ENCODE results near the gene PAPOLG.
"Not testable (repeated sequence)": the region's sequence is repeated elsewhere in the genome, so short reads cannot be mapped to it uniquely, and the experiment has no call there.

Gene PAPOLG

DNA sequence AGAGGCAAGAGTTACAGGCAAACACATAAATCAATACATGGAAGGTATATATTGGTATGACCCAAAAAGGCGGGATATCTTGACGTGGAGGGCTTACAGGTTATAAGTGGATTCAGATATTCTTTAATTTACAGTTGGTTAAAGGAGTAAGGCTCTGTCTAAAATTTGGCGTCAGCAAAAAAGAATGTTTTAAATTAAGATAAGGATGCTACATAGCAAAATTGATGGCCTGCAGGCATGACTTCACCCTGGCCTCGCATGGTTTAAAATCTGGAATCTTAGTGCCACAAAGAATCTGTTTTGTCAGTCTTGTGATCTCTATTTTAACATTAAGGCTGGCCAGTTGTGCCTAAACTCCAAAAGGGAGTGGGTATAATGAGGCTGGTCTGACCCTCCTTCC is 66.9 kb downstream of the PAPOLG start:
- TF ChIP-seq, protein P1, sequence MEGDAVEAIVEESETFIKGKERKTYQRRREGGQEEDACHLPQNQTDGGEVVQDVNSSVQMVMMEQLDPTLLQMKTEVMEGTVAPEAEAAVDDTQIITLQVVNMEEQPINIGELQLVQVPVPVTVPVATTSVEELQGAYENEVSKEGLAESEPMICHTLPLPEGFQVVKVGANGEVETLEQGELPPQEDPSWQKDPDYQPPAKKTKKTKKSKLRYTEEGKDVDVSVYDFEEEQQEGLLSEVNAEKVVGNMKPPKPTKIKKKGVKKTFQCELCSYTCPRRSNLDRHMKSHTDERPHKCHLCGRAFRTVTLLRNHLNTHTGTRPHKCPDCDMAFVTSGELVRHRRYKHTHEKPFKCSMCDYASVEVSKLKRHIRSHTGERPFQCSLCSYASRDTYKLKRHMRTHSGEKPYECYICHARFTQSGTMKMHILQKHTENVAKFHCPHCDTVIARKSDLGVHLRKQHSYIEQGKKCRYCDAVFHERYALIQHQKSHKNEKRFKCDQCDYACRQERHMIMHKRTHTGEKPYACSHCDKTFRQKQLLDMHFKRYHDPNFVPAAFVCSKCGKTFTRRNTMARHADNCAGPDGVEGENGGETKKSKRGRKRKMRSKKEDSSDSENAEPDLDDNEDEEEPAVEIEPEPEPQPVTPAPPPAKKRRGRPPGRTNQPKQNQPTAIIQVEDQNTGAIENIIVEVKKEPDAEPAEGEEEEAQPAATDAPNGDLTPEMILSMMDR (conservative IDR thresholded peaks at IDR 0.05; ENCODE audit: low read length), result no peak
- DNase-seq (ENCODE audit: low read depth), result no peak

DNA sequence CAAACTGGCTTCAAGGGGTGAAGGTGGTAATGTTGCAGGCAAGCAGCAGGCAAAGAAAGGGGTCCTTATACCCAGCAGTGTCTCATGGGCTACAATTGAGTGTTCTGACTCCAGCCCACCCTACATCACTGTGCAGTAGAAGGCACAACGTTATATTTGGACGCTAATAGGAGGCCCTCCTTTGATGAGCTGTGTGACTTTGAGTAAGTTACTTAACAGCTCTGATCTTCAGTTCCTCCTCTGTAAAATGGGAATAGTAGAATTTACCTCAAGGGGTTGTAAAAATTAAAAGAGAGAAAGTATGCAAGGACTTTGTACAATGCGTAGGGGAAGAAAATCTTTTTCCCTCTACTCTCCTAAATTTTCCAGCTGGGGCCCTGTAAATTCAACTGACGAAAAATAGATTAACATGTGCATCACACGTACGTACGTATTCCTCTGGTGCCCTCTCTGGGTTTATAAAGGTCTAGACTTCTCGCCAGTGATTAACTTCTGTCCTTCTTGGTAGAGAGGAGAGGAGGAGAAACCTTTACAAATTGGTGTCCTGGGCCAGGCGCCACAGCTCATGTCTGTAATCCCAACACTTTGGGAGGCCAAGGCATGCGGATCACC is 67.7 kb downstream of the PAPOLG start:
- no peak overlapping the region for H3K4me3 ChIP-seq (ENCODE audit: low read length)
- no peak for DNase-seq (ENCODE audit: low read depth)
- TF ChIP-seq, protein P1 (conservative IDR thresholded peaks at IDR 0.05; ENCODE audit: low read length), result no peak

More for the DNA sequence above, 66.9 kb downstream of the PAPOLG start:
- H3K4me3 ChIP-seq (ENCODE audit: low read length), result no peak overlapping the region

DNA sequence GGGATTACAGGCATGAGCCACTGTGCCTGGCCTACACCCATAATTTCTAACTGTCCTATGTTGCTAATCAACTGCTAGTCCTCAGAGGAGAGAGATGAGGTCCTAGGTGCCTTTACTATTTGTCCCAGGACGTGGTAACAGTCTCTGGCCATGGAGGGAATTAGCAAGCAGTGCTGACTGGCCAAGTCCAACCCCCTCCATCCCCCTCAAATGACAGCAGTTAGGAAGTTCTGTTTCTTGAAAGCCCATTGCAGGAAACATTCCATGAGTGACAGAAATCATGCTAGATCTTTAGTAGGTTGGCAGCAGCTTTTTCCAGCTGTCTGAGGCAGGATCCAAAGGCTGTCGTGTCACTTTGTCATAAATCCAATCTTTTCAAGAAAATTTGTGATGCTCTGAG is 69.6 kb downstream of the PAPOLG start:
- DNase-seq (ENCODE audit: low read depth), result no peak
- TF ChIP-seq, protein P1 (conservative IDR thresholded peaks at IDR 0.05; ENCODE audit: low read length), result no peak

DNA sequence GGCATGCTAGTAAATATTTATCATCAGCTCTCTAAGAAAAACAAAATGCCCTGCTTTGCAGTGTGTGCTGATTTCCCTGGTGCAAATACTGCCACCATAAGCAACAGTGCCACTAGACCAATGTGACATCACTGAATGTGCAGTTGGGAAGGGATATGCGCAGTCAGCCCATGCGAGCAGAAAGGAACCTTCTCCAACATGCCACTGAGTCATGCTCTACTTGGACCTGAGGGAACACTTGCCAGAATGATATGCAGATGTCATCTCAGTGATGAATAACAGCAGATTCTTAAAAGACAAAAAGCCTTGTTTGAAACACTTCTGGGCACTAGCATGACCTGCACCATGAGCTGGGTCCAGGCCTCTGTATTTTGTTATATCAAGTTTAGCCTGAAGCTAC is 70.0 kb downstream of the PAPOLG start:
- TF ChIP-seq, protein P1 (conservative IDR thresholded peaks at IDR 0.05; ENCODE audit: low read length), result no peak

More for the DNA sequence above, 69.6 kb downstream of the PAPOLG start:
- no peak overlapping the region for H3K4me3 ChIP-seq (ENCODE audit: low read length)

DNA sequence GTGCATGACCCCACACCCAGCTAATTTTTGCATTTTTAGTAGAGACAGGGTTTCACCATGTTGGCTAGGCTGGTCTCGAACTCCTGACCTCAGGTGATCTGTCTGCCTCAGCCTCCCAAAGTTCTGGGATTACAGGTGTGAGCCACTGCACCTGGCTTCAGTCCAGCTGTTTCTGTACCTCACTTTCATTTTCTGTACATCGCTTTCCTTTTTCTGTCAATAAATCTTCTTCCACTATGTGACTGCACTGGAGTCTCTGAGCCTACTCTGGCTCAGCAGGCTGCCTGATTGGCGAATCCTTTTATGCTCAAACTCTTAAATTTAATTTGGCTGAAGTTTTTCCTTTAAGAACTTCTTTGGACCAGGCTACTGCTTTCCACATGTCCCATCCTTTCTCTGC is 70.8 kb downstream of the PAPOLG start:
- not testable (repeated sequence) for H3K4me3 ChIP-seq (ENCODE audit: low read length); DNase-seq (ENCODE audit: low read depth)

More for the DNA sequence above, 70.0 kb downstream of the PAPOLG start:
- H3K4me3 ChIP-seq (ENCODE audit: low read length), result no peak overlapping the region
- no peak for DNase-seq (ENCODE audit: low read depth)

DNA sequence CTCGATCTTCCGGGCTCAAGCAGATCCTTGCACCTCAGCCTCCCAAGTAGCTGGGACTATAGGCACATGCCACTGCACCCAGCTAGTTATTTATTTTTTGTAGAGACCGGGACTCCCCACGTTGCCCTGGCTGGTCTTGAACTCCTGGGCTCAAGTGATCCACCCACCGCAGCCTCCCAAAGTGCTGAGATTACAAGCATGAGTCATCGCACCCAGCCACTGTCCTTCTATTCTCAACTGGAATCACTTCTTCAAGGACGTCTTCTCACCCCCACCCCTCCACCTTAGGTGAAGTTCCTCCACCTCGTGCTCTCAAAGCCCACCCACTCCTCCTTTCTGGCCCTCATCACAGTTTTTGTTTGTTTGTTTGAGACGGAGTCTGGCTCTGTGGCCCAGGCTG is 71.3 kb downstream of the PAPOLG start:
- TF ChIP-seq, protein P1 (conservative IDR thresholded peaks at IDR 0.05; ENCODE audit: low read length), result no peak
- DNase-seq (ENCODE audit: low read depth), result no peak
- no peak overlapping the region for H3K4me3 ChIP-seq (ENCODE audit: low read length)

DNA sequence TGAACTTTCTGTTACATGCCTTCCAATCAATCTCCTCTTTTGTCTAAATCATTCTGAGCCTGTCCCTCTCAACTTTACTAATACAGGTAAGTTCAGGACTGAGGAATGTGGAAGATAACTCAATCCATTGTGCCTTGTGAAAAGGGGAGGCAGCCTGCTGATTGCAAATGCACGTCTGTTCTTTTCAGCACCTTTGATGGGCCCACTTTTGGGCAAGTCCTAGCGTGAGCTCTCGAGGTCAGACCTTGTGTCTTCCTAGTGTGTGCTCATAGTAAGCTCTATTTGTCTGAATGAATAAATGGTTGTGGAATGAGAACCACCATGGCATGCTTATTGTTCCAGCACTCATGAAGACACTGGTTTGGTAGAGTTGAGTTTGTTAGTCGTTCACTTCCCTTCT is 74.9 kb downstream of the PAPOLG start:
- TF ChIP-seq, protein P1 (conservative IDR thresholded peaks at IDR 0.05; ENCODE audit: low read length), result no peak
- DNase-seq (ENCODE audit: low read depth), result no peak
- no peak overlapping the region for H3K4me3 ChIP-seq (ENCODE audit: low read length)
